Caco-2 (cell line): ENCODE results near the gene TUBGCP6. TPM values are rescaled to one million over a fixed set of nuclear protein-coding genes. Genes with fewer than 3 reads are reported as not detected.

Experiments used
- BruUV-seq: library from RNA; stranded (reverse); fragments of 400-500 nt; replicated peaks from 2 replicates; lab custom pipeline; 2021; lab: Mats Ljungman, UMichigan
- CTCF ChIA-PET: fragments of 300-600 bp; sonication (Branson Sonifier 250); formaldehyde crosslinking; loops from one replicate; lab custom pipeline; 2022; ENCODE audit warnings: antibody characterized with exemption; lab: Charles Lee
- POLR2A ChIA-PET: fragments of 300-600 bp; sonication (Branson Sonifier 250); formaldehyde crosslinking; loops from one replicate; lab custom pipeline; 2022; ENCODE audit warnings: antibody characterized with exemption; lab: Charles Lee
- DNase-seq, 2 experiments: peaks; one replicate each; pipeline versions ENCODE4 v3.0.0 to v3.0.0-alpha.2; 2020 to 2022
- H3K27me3 ChIP-seq: replicated peaks from 2 replicates; pipeline ENCODE4 v1.6.0; 2011; ENCODE audit warnings: low read length; ENCODE audit not compliant: control insufficient read depth, insufficient read depth
- H3K36me3 ChIP-seq: 2 replicates; pipeline ENCODE4 v1.5.1; 2011; ENCODE audit warnings: low read length; ENCODE audit not compliant: control insufficient read depth, insufficient read depth
- H3K4me1 ChIP-seq: fragments of 250-450 bp; sonication (Bioruptor Pico); 2 replicates; pipeline ENCODE4 v1.5.1; 2020; ENCODE audit warnings: mild to moderate bottlenecking
- H3K4me3 ChIP-seq: 2 replicates; pipeline ENCODE4 v1.5.1; 2011; ENCODE audit warnings: low read depth, mild to moderate bottlenecking, control low read depth, low read length
- H3K9me3 ChIP-seq: fragments of 250-450 bp; sonication (Bioruptor Pico); 2 replicates; pipeline ENCODE4 v1.5.1; 2020; ENCODE audit warnings: mild to moderate bottlenecking, moderate library complexity
- H3K27ac Mint-ChIP-seq: one replicate; pipeline ENCODE4 v1.8.0; 2022; ENCODE audit warnings: mixed read lengths; ENCODE audit not compliant: unreplicated experiment
- H3K27me3 Mint-ChIP-seq: one replicate; pipeline ENCODE4 v1.8.0; 2022; ENCODE audit warnings: mixed read lengths; ENCODE audit not compliant: insufficient read depth, unreplicated experiment
- H3K36me3 Mint-ChIP-seq: one replicate; pipeline ENCODE4 v1.8.0; 2022; ENCODE audit warnings: mild to moderate bottlenecking, mixed read lengths; ENCODE audit not compliant: insufficient read depth, unreplicated experiment
- H3K4me1 Mint-ChIP-seq: one replicate; pipeline ENCODE4 v1.8.0; 2022; ENCODE audit warnings: low read depth, mixed read lengths; ENCODE audit not compliant: unreplicated experiment
- H3K4me3 Mint-ChIP-seq: one replicate; pipeline ENCODE4 v1.8.0; 2022; ENCODE audit warnings: mild to moderate bottlenecking, moderate library complexity, mixed read lengths; ENCODE audit not compliant: unreplicated experiment
- H3K9me3 Mint-ChIP-seq: one replicate; pipeline ENCODE4 v1.8.0; 2022; ENCODE audit warnings: mixed read lengths; ENCODE audit not compliant: unreplicated experiment
- CTCF ChIP-seq, 2 experiments: fragments of 200-600 bp in 1 of 2; IDR thresholded peaks; 1 replicate in 1 of 2; 2 replicates in 1 of 2; pipeline versions ENCODE4 v1.5.1 to v1.8.0; 2011 to 2022; ENCODE audit warnings: antibody characterized with exemption in 1 of 2, control low read depth in 1 of 2, inconsistent platforms in 1 of 2, low read depth in 1 of 2, low read length in 1 of 2, mild to moderate bottlenecking in 1 of 2, moderate library complexity in 1 of 2; ENCODE audit not compliant: insufficient read depth in 1 of 2, severe bottlenecking in 1 of 2, unreplicated experiment in 1 of 2
- intact Hi-C: fragments of 100-400 bp; cut with micrococcal nuclease; formaldehyde crosslinking; loops from one replicate; pipeline ENCODE4 v1.10.0; 2022; ENCODE audit not compliant: unreplicated experiment
- total RNA-seq: library from RNA; stranded (reverse); gene quantifications from 2 replicates; pipeline ENCODE4 v1.2.3, GENCODE V29; 2022

Gene TUBGCP6
- total RNA-seq, 1 experiment from 2014 or later = 29.3 TPM

GRCh38 chr22:50289942-50290630 lies 45.3 kb upstream of the TUBGCP6 start:
- Mint-ChIP-seq H3K27me3 (no peaks in the 10 kb centered on the region), H3K27ac (peak overlapping the region; percentile 90), H3K4me1 (peaks cover 7% of the 10 kb centered on the region), H3K9me3 (no peaks in the 10 kb centered on the region), H3K36me3 (peaks cover 39% of the 10 kb centered on the region), H3K4me3 (no peak overlapping the region)
- peaks cover 23% of the 10 kb centered on the region for H3K4me1 ChIP-seq
- DNase-seq = no peak
- intact Hi-C loops = no loop called here
- TSS peak; percentile 14 for BruUV-seq
- no peak overlapping the region for H3K4me3 ChIP-seq
- H3K9me3 ChIP-seq = no peaks in the 10 kb centered on the region
- ChIA-PET POLR2A (interaction anchor here (0.7 kb wide), 1 partner anchor 10 kb away, joined by 5 read pairs; no protein-coding TSS in a partner anchor), CTCF (interaction anchor here (0.6 kb wide), 1 partner anchor 212 kb away, joined by 4 read pairs; no protein-coding TSS in a partner anchor)
- no peak for TF ChIP-seq CTCF (IDR thresholded peaks at IDR 0.05; ENCODE audit: insufficient read depth in 1 of 2, low read depth in 1 of 2, low read length in 1 of 2, severe bottlenecking in 1 of 2, unreplicated experiment in 1 of 2)
- H3K36me3 ChIP-seq = peaks cover 9% of the 10 kb centered on the region
- H3K27me3 ChIP-seq = no peaks in the 10 kb centered on the region

- Mint-ChIP-seq H3K27ac (no peak overlapping the region), H3K27me3 (no peaks in the 10 kb centered on the region), H3K4me1 (peaks cover 7% of the 10 kb centered on the region), H3K36me3 (peaks cover 47% of the 10 kb centered on the region), H3K9me3 (no peaks in the 10 kb centered on the region), H3K4me3 (no peak overlapping the region)
- H3K36me3 ChIP-seq = peaks cover 6% of the 10 kb centered on the region
- no TSS peak for BruUV-seq
- no peaks in the 10 kb centered on the region for H3K27me3 ChIP-seq
- H3K4me3 ChIP-seq = no peak overlapping the region
- no peak for DNase-seq
- no peaks in the 10 kb centered on the region for H3K9me3 ChIP-seq
- no peak for TF ChIP-seq CTCF (IDR thresholded peaks at IDR 0.05; ENCODE audit: insufficient read depth in 1 of 2, low read depth in 1 of 2, low read length in 1 of 2, severe bottlenecking in 1 of 2, unreplicated experiment in 1 of 2)
- intact Hi-C loops = no loop called here
- peaks cover 16% of the 10 kb centered on the region for H3K4me1 ChIP-seq
- ChIA-PET CTCF (no interaction called here), POLR2A (interaction anchor here (0.6 kb wide), 1 partner anchor 41 kb away, joined by 4 read pairs; no protein-coding TSS in a partner anchor)
Observed at GRCh38 chr22:50289151-50289941, 44.5 kb upstream of the TUBGCP6 start.

- H3K27me3 ChIP-seq = no peaks in the 10 kb centered on the region
- ChIA-PET CTCF (no interaction called here), POLR2A (no interaction called here)
- no peak for TF ChIP-seq CTCF (IDR thresholded peaks at IDR 0.05; ENCODE audit: insufficient read depth in 1 of 2, low read depth in 1 of 2, low read length in 1 of 2, severe bottlenecking in 1 of 2, unreplicated experiment in 1 of 2)
- intact Hi-C loops = no loop called here
- peaks cover 11% of the 10 kb centered on the region for H3K4me1 ChIP-seq
- no peak overlapping the region for H3K4me3 ChIP-seq
- no peak overlapping the region for H3K27ac Mint-ChIP-seq
- no TSS peak for BruUV-seq
- H3K9me3 Mint-ChIP-seq = no peaks in the 10 kb centered on the region
- H3K36me3 ChIP-seq = peaks cover 6% of the 10 kb centered on the region
- H3K36me3 Mint-ChIP-seq = peaks cover 52% of the 10 kb centered on the region
- no peaks in the 10 kb centered on the region for H3K27me3 Mint-ChIP-seq
- no peak for DNase-seq
- H3K4me1 Mint-ChIP-seq = peaks cover 4% of the 10 kb centered on the region
- no peaks in the 10 kb centered on the region for H3K9me3 ChIP-seq
- no peak overlapping the region for H3K4me3 Mint-ChIP-seq
Observed at GRCh38 chr22:50287731-50288130, 42.9 kb upstream of the TUBGCP6 start.
